GM18526 (cell line): ENCODE results near the gene ZBTB7C.

Experiments
- POLR2A ChIP-seq: IDR thresholded peaks from 3 replicates; pipeline ENCODE4 v1.6.1; 2011; ENCODE audit not compliant: insufficient read length; ENCODE audit errors: extremely low read depth

Gene ZBTB7C

GRCh38 chr18:48219810-48220499, 189.2 kb downstream of the ZBTB7C start:
- TF ChIP-seq POLR2A = no peak

DNA sequence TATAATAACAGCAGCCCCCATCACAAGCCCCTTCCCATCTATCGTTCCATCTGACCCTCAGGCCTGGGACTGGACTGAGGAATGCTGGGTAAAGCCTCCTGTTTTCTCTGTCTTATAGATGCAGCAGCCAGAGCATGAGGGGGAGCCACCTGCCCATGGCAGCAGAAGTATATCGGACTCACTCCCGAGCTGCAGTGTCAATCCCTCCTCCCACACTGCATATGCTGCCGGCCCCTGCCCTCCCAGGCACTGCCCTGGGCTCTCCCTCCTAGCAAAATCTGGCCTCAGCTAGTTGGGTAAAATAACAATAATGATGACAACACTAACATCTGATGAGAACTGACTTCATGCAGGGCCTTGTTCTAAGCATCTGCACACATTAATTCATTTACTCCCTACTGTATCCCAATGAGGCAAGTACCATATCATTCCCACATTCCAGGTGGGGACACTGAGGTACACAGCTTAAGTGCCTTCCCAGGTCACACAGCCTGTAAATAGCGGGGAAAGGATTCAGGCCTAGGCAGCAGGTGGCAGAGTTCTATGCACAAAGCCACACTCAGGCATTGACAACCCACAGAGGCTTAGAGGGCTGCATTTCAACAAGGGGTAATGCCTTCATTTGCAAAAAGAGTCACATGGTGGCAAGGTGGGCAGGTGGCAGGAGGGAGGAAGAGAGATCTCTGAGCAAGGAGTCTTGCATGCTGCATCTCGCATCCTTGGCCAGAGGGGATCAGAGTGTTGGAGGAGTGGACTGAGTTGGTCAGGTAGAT, 190.0 kb downstream of the ZBTB7C start:
- TF ChIP-seq POLR2A = no peak

DNA sequence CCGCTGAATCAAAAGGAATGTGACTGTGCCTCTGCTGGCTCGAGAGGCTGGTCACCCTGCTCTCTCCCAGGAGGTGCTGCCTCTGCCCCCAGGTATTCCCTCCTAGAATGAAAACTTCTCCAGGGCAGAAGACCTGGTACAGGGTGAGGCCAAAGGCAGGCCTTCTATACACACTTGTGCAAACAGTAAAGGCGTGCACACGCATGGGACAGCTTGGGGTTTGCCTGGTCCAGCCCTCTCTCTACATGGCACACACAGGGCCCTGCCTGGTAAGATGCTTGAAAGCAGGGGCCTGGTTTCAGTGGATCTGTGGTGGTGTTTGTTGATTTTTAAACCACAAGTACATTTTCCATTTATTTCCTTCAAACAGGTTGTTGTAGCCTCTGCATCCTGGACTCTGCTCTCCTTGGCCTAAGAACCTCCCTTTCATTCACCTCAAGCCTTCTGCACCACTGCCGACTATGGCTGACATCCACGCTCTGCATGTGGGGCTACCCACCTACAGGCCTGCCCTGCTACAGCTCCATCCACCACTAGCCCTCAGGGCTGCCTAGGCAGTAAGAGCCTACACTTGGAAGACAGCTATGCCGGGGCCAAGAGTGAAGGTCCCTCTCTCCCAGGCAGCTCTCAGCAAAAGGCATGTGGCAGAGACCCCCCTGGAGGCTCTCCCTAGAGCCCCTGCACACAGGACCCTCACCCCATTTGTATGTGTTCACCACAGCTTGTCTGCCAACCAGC, 190.7 kb downstream of the ZBTB7C start:
- TF ChIP-seq POLR2A = no peak

- no peak for TF ChIP-seq POLR2A
These were observed 191.6 kb downstream of the ZBTB7C start for GRCh38 chr18:48217258-48218250.

GRCh38 chr18:48216639-48217257, 192.4 kb downstream of the ZBTB7C start:
- no peak for TF ChIP-seq POLR2A

- no peak for TF ChIP-seq POLR2A
These were observed 193.1 kb downstream of the ZBTB7C start for GRCh38 chr18:48215876-48216638.

DNA sequence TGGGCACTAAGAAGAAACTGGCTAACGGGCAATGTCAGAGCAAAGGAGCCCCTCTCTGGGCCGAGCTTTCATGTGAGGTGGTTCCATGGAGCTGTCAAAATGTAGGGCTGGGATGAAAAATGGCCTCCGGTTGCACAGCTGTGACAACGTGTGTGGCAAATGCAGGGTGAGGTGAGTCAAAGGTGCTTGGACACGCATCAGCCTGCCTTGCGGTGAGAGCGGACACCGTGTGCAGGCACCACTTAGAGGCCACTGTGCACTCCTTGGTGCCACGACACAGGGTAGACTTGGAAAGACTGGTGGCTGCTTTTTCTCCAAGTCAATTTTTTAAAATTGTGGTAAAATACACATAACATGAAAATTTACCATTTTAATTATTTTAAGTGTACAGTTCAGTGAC, 195.4 kb downstream of the ZBTB7C start:
- no peak for TF ChIP-seq POLR2A

GRCh38 chr18:48208432-48209140, 200.6 kb downstream of the ZBTB7C start:
- no peak for TF ChIP-seq POLR2A

GRCh38 chr18:48207733-48208132, 201.4 kb downstream of the ZBTB7C start:
- no peak for TF ChIP-seq POLR2A

GRCh38 chr18:48206887-48207286, 202.3 kb downstream of the ZBTB7C start:
- TF ChIP-seq POLR2A = no peak

GRCh38 chr18:48203961-48204666, 205.1 kb downstream of the ZBTB7C start:
- TF ChIP-seq POLR2A = no peak

- no peak for TF ChIP-seq POLR2A
These were observed 205.8 kb downstream of the ZBTB7C start for GRCh38 chr18:48203288-48203945.
